Naive thymus-derived CD4-positive, alpha-beta T cell (primary cell): ENCODE measurements around the gene FYN. TPM values are rescaled to one million over a fixed set of nuclear protein-coding genes. Genes with fewer than 3 reads are reported as not detected.
"Not testable (repeated sequence)": the region's sequence is repeated elsewhere in the genome, so short reads cannot be mapped to it uniquely, and the experiment has no call there.

Experiments used
- ATAC-seq: fragments of 150-1000 bp; cut with Tn5 transposase; 2 replicates; pipeline ENCODE4 v1.10.0; 2021; ENCODE audit warnings: mild to moderate bottlenecking, moderate library complexity
- CTCF ChIA-PET: fragments of 350-600 bp; sonication (Branson Sonifier 250); formaldehyde crosslinking; loops from one replicate; lab custom pipeline; 2021; ENCODE audit warnings: antibody characterized with exemption; lab: Charles Lee
- POLR2A ChIA-PET: fragments of 350-600 bp; sonication (Branson Sonifier 250); formaldehyde crosslinking; loops from one replicate; lab custom pipeline; 2021; ENCODE audit warnings: antibody characterized with exemption, inconsistent platforms; lab: Charles Lee
- DNase-seq, 9 donors: peaks; one replicate each; pipeline versions ENCODE4 v3.0.0 to v3.0.0-alpha.2; 2020 to 2022; ENCODE audit warnings: mixed read lengths in 1 of 9
- H3K27ac ChIP-seq: one replicate; pipeline ENCODE4 v1.7.0; 2013; ENCODE audit warnings: mild to moderate bottlenecking, low read depth, low read length, moderate library complexity
- H3K27me3 ChIP-seq, 2 donors: one replicate each; pipeline ENCODE4 v1.7.0; 2013; ENCODE audit warnings: low read length in 2 of 2, mild to moderate bottlenecking in 2 of 2, moderate library complexity in 2 of 2; ENCODE audit not compliant: control insufficient read depth in 2 of 2, insufficient read depth in 2 of 2
- H3K36me3 ChIP-seq, 3 experiments: 1 replicate in 2 of 3; 2 replicates in 1 of 3; pipeline ENCODE4 v1.7.0; 2013; ENCODE audit warnings: low read length in 3 of 3, mild to moderate bottlenecking in 3 of 3, moderate library complexity in 1 of 3; ENCODE audit not compliant: insufficient read depth in 3 of 3, control insufficient read depth in 2 of 3
- H3K4me1 ChIP-seq, 2 donors: one replicate each; pipeline ENCODE4 v1.7.0; 2013; ENCODE audit warnings: low read length in 2 of 2, mild to moderate bottlenecking in 2 of 2, moderate library complexity in 1 of 2; ENCODE audit not compliant: control insufficient read depth in 2 of 2, insufficient read depth in 2 of 2
- H3K4me3 ChIP-seq: 2 replicates; pipeline ENCODE4 v1.7.0; 2013; ENCODE audit warnings: mild to moderate bottlenecking, low read length
- H3K9me3 ChIP-seq, 3 experiments: 1 replicate in 2 of 3; 2 replicates in 1 of 3; pipeline ENCODE4 v1.7.0; 2013; ENCODE audit warnings: low read length in 3 of 3; ENCODE audit not compliant: control insufficient read depth in 2 of 3
- H3K27ac Mint-ChIP-seq, 9 donors: one replicate each; pipeline ENCODE4 v1.8.0; 2020 to 2022; ENCODE audit warnings: mixed read lengths in 9 of 9, mild to moderate bottlenecking in 8 of 9, moderate library complexity in 5 of 9, inconsistent platforms in 2 of 9
- H3K27me3 Mint-ChIP-seq, 5 donors: one replicate each; pipeline ENCODE4 v1.8.0; 2021 to 2022; ENCODE audit warnings: mixed read lengths in 5 of 5, mild to moderate bottlenecking in 1 of 5
- H3K36me3 Mint-ChIP-seq, 5 donors: one replicate each; pipeline ENCODE4 v1.8.0; 2020 to 2022; ENCODE audit warnings: mixed read lengths in 5 of 5, mild to moderate bottlenecking in 3 of 5, inconsistent platforms in 1 of 5
- H3K4me1 Mint-ChIP-seq, 7 donors: one replicate each; pipeline ENCODE4 v1.8.0; 2020 to 2022; ENCODE audit warnings: mixed read lengths in 7 of 7, mild to moderate bottlenecking in 3 of 7, inconsistent platforms in 1 of 7
- H3K4me3 Mint-ChIP-seq, 10 donors: one replicate each; pipeline ENCODE4 v1.8.0; 2020 to 2022; ENCODE audit warnings: mild to moderate bottlenecking in 10 of 10, mixed read lengths in 10 of 10, moderate library complexity in 6 of 10, inconsistent platforms in 2 of 10
- H3K9me3 Mint-ChIP-seq, 11 donors: one replicate each; pipeline ENCODE4 v1.8.0; 2020 to 2022; ENCODE audit warnings: mixed read lengths in 11 of 11, mild to moderate bottlenecking in 4 of 11, inconsistent platforms in 1 of 11, moderate library complexity in 1 of 11
- intact Hi-C, 2 donors: fragments of 100-400 bp; cut with micrococcal nuclease; formaldehyde crosslinking; loops; one replicate each; pipeline ENCODE4 v1.15.1; 2023
- polyA plus RNA-seq, 2 donors: library from polyadenylated mRNA; unstranded; fragments of 300-500 nt; fragmentation: Illumina TruSeq; gene quantifications; one replicate each; pipeline ENCODE4 v1.2.3, GENCODE V29; 2021
- total RNA-seq, 6 experiments: library from RNA in 5 of 6; stranded (reverse) in 5 of 6; gene quantifications; 1 replicate in 5 of 6; 2 replicates in 1 of 6; pipeline ENCODE4 v1.2.3 and lab custom pipeline; 2021 to 2026

FYN gene
- total and polyA plus RNA-seq, 7 experiments from 2014 or later: 200 to 720 (median 430) TPM

- ATAC-seq (no peak), DNase-seq (no peak)
- Mint-ChIP-seq H3K4me1 (peaks cover 0 to 63% (median 3%) of the 10 kb centered on the region in 7 donors), H3K9me3 (no peaks in the 10 kb centered on the region), H3K36me3 (peaks cover 0 to 11% (median 7%) of the 10 kb centered on the region in 5 donors), H3K4me3 (peak overlapping the region in 9 of 10 donors; percentile 6 to 79 (median 62)), H3K27me3 (no peaks in the 10 kb centered on the region), H3K27ac (peak overlapping the region in 8 of 9 donors; percentile 46 to 91 (median 84))
- Histone ChIP-seq H3K4me3 (peak overlapping the region; percentile 63), H3K27ac (peak overlapping the region; percentile 53), H3K27me3 (no peaks in the 10 kb centered on the region), H3K36me3 (no peaks in the 10 kb centered on the region), H3K4me1 (peaks cover 63 to 72% of the 10 kb centered on the region in 2 donors), H3K9me3 (no peaks in the 10 kb centered on the region)
- intact Hi-C loops: loop anchor here in 1 of 2 donors (2.0 kb wide), 1 partner anchor 14 kb away; no protein-coding TSS in a partner anchor
- ChIA-PET POLR2A (interaction anchor here (0.7 to 0.9 kb wide), 4 partner anchors 10 to 725 kb away, joined by 3 read pairs; no protein-coding TSS in a partner anchor), CTCF (interaction anchor here (0.6 to 0.7 kb wide), 2 partner anchors 17 to 47 kb away, joined by 5 to 7 read pairs; no protein-coding TSS in a partner anchor)
Measured at GRCh38 chr6:111792914-111793700, 80.1 kb downstream of the FYN start.

GRCh38 chr6:111792241-111792640 lies 81.0 kb downstream of the FYN start:
- Mint-ChIP-seq H3K4me3 (peak overlapping the region in 3 of 10 donors; percentile 3 to 52 (median 14)), H3K27ac (peak overlapping the region in 7 of 9 donors; percentile 27 to 86 (median 57)), H3K27me3 (no peaks in the 10 kb centered on the region), H3K9me3 (peaks cover 0 to 1% (median 0%) of the 10 kb centered on the region in 11 donors), H3K36me3 (peaks cover 0 to 14% (median 7%) of the 10 kb centered on the region in 5 donors), H3K4me1 (peaks cover 0 to 63% (median 0%) of the 10 kb centered on the region in 7 donors)
- intact Hi-C loops: loop anchor here in 1 of 2 donors (2.0 kb wide), 1 partner anchor 13 kb away; no protein-coding TSS in a partner anchor
- ChIA-PET POLR2A (no interaction called here), CTCF (no interaction called here)
- no peak for DNase-seq
- H3K4me1 ChIP-seq: peaks cover 63 to 71% of the 10 kb centered on the region in 2 donors
- no peaks in the 10 kb centered on the region for H3K9me3 ChIP-seq
- no peaks in the 10 kb centered on the region for H3K36me3 ChIP-seq
- peak overlapping the region; percentile 63 for H3K4me3 ChIP-seq
- H3K27ac ChIP-seq: no peak overlapping the region
- no peaks in the 10 kb centered on the region for H3K27me3 ChIP-seq
- ATAC-seq: no peak

GRCh38 chr6:111791415-111791814 lies 81.8 kb downstream of the FYN start:
- CTCF ChIA-PET: no interaction called here
- H3K27ac Mint-ChIP-seq: peak overlapping the region in 7 of 9 donors; percentile 2 to 80 (median 71)
- peaks cover 0 to 16% (median 7%) of the 10 kb centered on the region in 5 donors for H3K36me3 Mint-ChIP-seq
- DNase-seq (no peak), ATAC-seq (no peak)
- Histone ChIP-seq H3K4me3 (peak overlapping the region; percentile 5), H3K9me3 (no peaks in the 10 kb centered on the region), H3K36me3 (no peaks in the 10 kb centered on the region), H3K27me3 (no peaks in the 10 kb centered on the region), H3K4me1 (peaks cover 63 to 66% of the 10 kb centered on the region in 2 donors), H3K27ac (no peak overlapping the region)
- no peaks in the 10 kb centered on the region for H3K27me3 Mint-ChIP-seq
- intact Hi-C loops: loop anchor here in 1 of 2 donors (2.0 kb wide), 1 partner anchor 13 kb away; no protein-coding TSS in a partner anchor
- POLR2A ChIA-PET: no interaction called here
- peaks cover 0 to 56% (median 2%) of the 10 kb centered on the region in 7 donors for H3K4me1 Mint-ChIP-seq
- H3K4me3 Mint-ChIP-seq: peak overlapping the region in 3 of 10 donors; percentile 10 to 52 (median 14)
- H3K9me3 Mint-ChIP-seq: peaks cover 0 to 2% (median 0%) of the 10 kb centered on the region in 11 donors

GRCh38 chr6:111789598-111789997 lies 83.7 kb downstream of the FYN start:
- POLR2A ChIA-PET: interaction anchor here (0.7 to 1.8 kb wide), 3 partner anchors 8 to 175 kb away, joined by 3 to 8 read pairs (median 4); no protein-coding TSS in a partner anchor

GRCh38 chr6:111788379-111789276 lies 84.6 kb downstream of the FYN start:
- intact Hi-C loops: no loop called here
- no peaks in the 10 kb centered on the region for H3K27me3 ChIP-seq
- H3K27ac Mint-ChIP-seq: no peak overlapping the region
- DNase-seq: no peak
- peaks cover 50 to 54% of the 10 kb centered on the region in 2 donors for H3K4me1 ChIP-seq
- no peak for ATAC-seq
- no peak overlapping the region for H3K27ac ChIP-seq
- H3K36me3 Mint-ChIP-seq: peaks cover 0 to 30% (median 13%) of the 10 kb centered on the region in 5 donors
- CTCF ChIA-PET: interaction anchor here (1.0 to 1.9 kb wide), 2 partner anchors 16 to 255 kb away, joined by 4 read pairs; no protein-coding TSS in a partner anchor
- H3K4me1 Mint-ChIP-seq: peaks cover 20 to 51% (median 30%) of the 10 kb centered on the region in 7 donors
- POLR2A ChIA-PET: interaction anchor here (0.8 to 1.8 kb wide), 2 partner anchors 9 kb away, joined by 3 to 8 read pairs; no protein-coding TSS in a partner anchor
- H3K4me3 ChIP-seq: no peak overlapping the region
- H3K4me3 Mint-ChIP-seq: no peak overlapping the region
- no peaks in the 10 kb centered on the region for H3K27me3 Mint-ChIP-seq
- H3K9me3 Mint-ChIP-seq: peaks cover 0 to 4% (median 0%) of the 10 kb centered on the region in 11 donors
- no peaks in the 10 kb centered on the region for H3K36me3 ChIP-seq
- no peaks in the 10 kb centered on the region for H3K9me3 ChIP-seq

More at GRCh38 chr6:111789598-111789997, 83.7 kb downstream of the FYN start:
- Mint-ChIP-seq H3K9me3 (peaks cover 0 to 4% (median 0%) of the 10 kb centered on the region in 11 donors), H3K27me3 (no peaks in the 10 kb centered on the region), H3K27ac (no peak overlapping the region), H3K4me3 (no peak overlapping the region), H3K36me3 (peaks cover 0 to 25% (median 12%) of the 10 kb centered on the region in 5 donors), H3K4me1 (peaks cover 10 to 51% (median 20%) of the 10 kb centered on the region in 7 donors)
- DNase-seq (no peak), ATAC-seq (no peak)
- Histone ChIP-seq H3K4me3 (no peak overlapping the region), H3K36me3 (no peaks in the 10 kb centered on the region), H3K27me3 (no peaks in the 10 kb centered on the region), H3K9me3 (no peaks in the 10 kb centered on the region), H3K4me1 (peaks cover 53 to 56% of the 10 kb centered on the region in 2 donors), H3K27ac (no peak overlapping the region)
- intact Hi-C loops: no loop called here
- CTCF ChIA-PET: interaction anchor here (0.7 to 1.6 kb wide), 2 partner anchors 25 to 40 kb away, joined by 3 to 4 read pairs; no protein-coding TSS in a partner anchor

GRCh38 chr6:111786151-111786550 lies 87.1 kb downstream of the FYN start:
- CTCF ChIA-PET, intact Hi-C loops: not testable (repeated sequence)
- peak overlapping the region in 4 of 9 donors; percentile 12 to 84 (median 52) for H3K27ac Mint-ChIP-seq

More at GRCh38 chr6:111786151-111786550, 87.1 kb downstream of the FYN start:
- H3K27me3 Mint-ChIP-seq, DNase-seq, ATAC-seq, H3K9me3 ChIP-seq, H3K4me3 Mint-ChIP-seq, H3K27me3 ChIP-seq, POLR2A ChIA-PET, H3K9me3 Mint-ChIP-seq, H3K36me3 ChIP-seq, H3K27ac ChIP-seq, H3K4me3 ChIP-seq: not testable (repeated sequence)
- H3K4me1 Mint-ChIP-seq: peaks cover 41 to 53% (median 46%) of the 10 kb centered on the region in 7 donors
- H3K4me1 ChIP-seq: peaks cover 47 to 64% of the 10 kb centered on the region in 2 donors
- H3K36me3 Mint-ChIP-seq: peaks cover 0 to 41% (median 20%) of the 10 kb centered on the region in 5 donors
